ENCODE measurements around the gene MRGPRG. TPM values are rescaled to one million over a fixed set of nuclear protein-coding genes. Genes with fewer than 3 reads are reported as not detected.

Gene MRGPRG
- total and polyA plus RNA-seq, 2 of the 4 experiments (the other 2 are of a cell fraction) = not detected

GRCh38 chr11:3220521-3221407 lies 2.2 kb upstream of the MRGPRG start:
- no peak overlapping the region for H2BK5ac ChIP-seq (ENCODE audit: low read depth, low read length, poor library complexity, severe bottlenecking)
- H4K5ac ChIP-seq (ENCODE audit: low read depth, low read length) = no peak overlapping the region
- no peak overlapping the region for H3K4me2 ChIP-seq (ENCODE audit: low read depth, low read length)
- no peak overlapping the region for H3K18ac ChIP-seq (ENCODE audit: low read depth, low read length)
- 7% methylated on average over 3 of the region's 21 CpGs; no CpG with 5 or more reads in 1 of the 2 experiments for WGBS, 2 experiments (ENCODE audit: extremely low coverage in 2 of 2, insufficient read length in 1 of 2)
- H3K9ac ChIP-seq (ENCODE audit: low read depth, low read length) = no peak overlapping the region
- no peak for DNase-seq
- TF ChIP-seq MAFK (IDR thresholded peaks at IDR 0.05; ENCODE audit: low read depth, low read length) = no peak
- TF ChIP-seq CHD1 (IDR thresholded peaks at IDR 0.05; ENCODE audit: low read depth, low read length) = no peak
- TF ChIP-seq USF2 (IDR thresholded peaks at IDR 0.05; ENCODE audit: low read depth, low read length) = no peak
- TF ChIP-seq NFE2L2 (IDR thresholded peaks at IDR 0.05; ENCODE audit: low read depth, low read length) = no peak
- TF ChIP-seq CEBPB (IDR thresholded peaks at IDR 0.05; ENCODE audit: low read depth, low read length) = no peak
- TF ChIP-seq, protein P1, sequence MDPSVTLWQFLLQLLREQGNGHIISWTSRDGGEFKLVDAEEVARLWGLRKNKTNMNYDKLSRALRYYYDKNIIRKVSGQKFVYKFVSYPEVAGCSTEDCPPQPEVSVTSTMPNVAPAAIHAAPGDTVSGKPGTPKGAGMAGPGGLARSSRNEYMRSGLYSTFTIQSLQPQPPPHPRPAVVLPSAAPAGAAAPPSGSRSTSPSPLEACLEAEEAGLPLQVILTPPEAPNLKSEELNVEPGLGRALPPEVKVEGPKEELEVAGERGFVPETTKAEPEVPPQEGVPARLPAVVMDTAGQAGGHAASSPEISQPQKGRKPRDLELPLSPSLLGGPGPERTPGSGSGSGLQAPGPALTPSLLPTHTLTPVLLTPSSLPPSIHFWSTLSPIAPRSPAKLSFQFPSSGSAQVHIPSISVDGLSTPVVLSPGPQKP (IDR thresholded peaks at IDR 0.05; ENCODE audit: borderline replicate concordance, low read depth, low read length) = no peak
- no peak for TF ChIP-seq FOS (IDR thresholded peaks at IDR 0.05; ENCODE audit: low read depth, low read length)
- H2BK120ac ChIP-seq (ENCODE audit: low read depth, low read length) = no peak overlapping the region
- H2BK15ac ChIP-seq (ENCODE audit: low read depth, low read length) = no peak overlapping the region
- H3K27me3 ChIP-seq (ENCODE audit: control insufficient read depth, insufficient read depth, low read length) = peaks cover 75% of the 10 kb centered on the region
- no peak overlapping the region for H2BK20ac ChIP-seq (ENCODE audit: low read depth, low read length)
- no TSS peak for BruUV-seq (replicated peaks)
- H3K27ac ChIP-seq (ENCODE audit: insufficient read depth, low read length) = no peak overlapping the region
- H3K56ac ChIP-seq (ENCODE audit: extremely low read depth, insufficient read depth, low read length) = no peak overlapping the region
- no peak overlapping the region for H3K4me3 ChIP-seq (ENCODE audit: insufficient read depth, low read depth, low read length)
- ChIA-PET POLR2A (ENCODE audit: unreplicated experiment) (no interaction called here), CTCF (no interaction called here)
- intact Hi-C loops (cut with micrococcal nuclease) = no loop called here
- H3K36me3 ChIP-seq (ENCODE audit: control insufficient read depth, insufficient read depth, low read length) = no peaks in the 10 kb centered on the region
- no peaks in the 10 kb centered on the region for H3K4me1 ChIP-seq (ENCODE audit: control insufficient read depth, insufficient read depth, low read length)
- no peaks in the 10 kb centered on the region for H3K79me1 ChIP-seq (ENCODE audit: low read depth in 1 of 2, low read length in 2 of 2)
- no peaks in the 10 kb centered on the region for H3K9me3 ChIP-seq (ENCODE audit: control insufficient read depth, insufficient read depth, low read length)
- no peak overlapping the region for H2AFZ ChIP-seq (replicated peaks; ENCODE audit: low read length, poor library complexity)
- no peaks in the 10 kb centered on the region for H4K20me1 ChIP-seq (ENCODE audit: insufficient read depth, low read length)
- in situ Hi-C loops (cut with MboI; ENCODE audit: low sequenced_read_pairs) = no loop called here
- no peak overlapping the region for H3K4ac ChIP-seq (ENCODE audit: low read depth, low read length)
- no peak overlapping the region for H3K23ac ChIP-seq (ENCODE audit: low read depth, low read length)
- H4K91ac ChIP-seq (ENCODE audit: insufficient read depth, low read depth, low read length) = no peak overlapping the region
- no peak for ATAC-seq (ENCODE audit: low read depth)
- H2AK5ac ChIP-seq (ENCODE audit: low read depth, low read length) = no peak overlapping the region
- H3K14ac ChIP-seq (replicated peaks; ENCODE audit: low read depth, low read length) = no peak overlapping the region
- dilution Hi-C loops (cut with HindIII; ENCODE audit: low sequenced_read_pairs, unreplicated experiment) = no loop called here
- no peak overlapping the region for H4K8ac ChIP-seq (ENCODE audit: low read depth in 2 of 2, low read length in 2 of 2)
- no peaks in the 10 kb centered on the region for H3K9me1 ChIP-seq (ENCODE audit: insufficient read depth, low read length)
- no peak overlapping the region for H2AK9ac ChIP-seq (replicated peaks; ENCODE audit: low read depth, low read length, poor library complexity)

Measured in IMR-90 (cell line).